Endothelial cell of umbilical vein (primary cell): ENCODE measurements around the gene TSHZ3.

Source experiments
- EZH2 ChIP-seq: IDR thresholded peaks from 2 replicates; pipeline ENCODE4 v1.6.1; 2012; ENCODE audit warnings: borderline replicate concordance, low read depth, mild to moderate bottlenecking, moderate library complexity, low read length, inconsistent platforms; ENCODE audit not compliant: severe bottlenecking
- GATA2 ChIP-seq: IDR thresholded peaks from 2 replicates; pipeline ENCODE4 v1.7.0; 2011; ENCODE audit warnings: low read depth, mild to moderate bottlenecking, moderate library complexity, mixed read lengths, low read length; ENCODE audit not compliant: insufficient read length, insufficient read depth
- POLR2A ChIP-seq: IDR thresholded peaks from 2 replicates; pipeline ENCODE4 v1.6.1; 2012; ENCODE audit warnings: low read depth, mild to moderate bottlenecking, control low read depth, low read length
- TF ChIP-seq, protein P1 (sequence below), 2 donors: IDR thresholded peaks; 1 replicate in 1 of 2; 2 replicates in 1 of 2; pipeline ENCODE4 v1.5.1; 2011; ENCODE audit warnings: low read length in 2 of 2, mild to moderate bottlenecking in 2 of 2, moderate library complexity in 2 of 2, control low read depth in 1 of 2, inconsistent platforms in 1 of 2, low read depth in 1 of 2; ENCODE audit not compliant: insufficient read depth in 1 of 2; ENCODE audit errors: extremely low read depth in 1 of 2
- TF ChIP-seq, protein P2 (sequence below): IDR thresholded peaks from 2 replicates; pipeline ENCODE4 v1.6.1; 2011; ENCODE audit not compliant: insufficient read depth, insufficient read length

DNA sequence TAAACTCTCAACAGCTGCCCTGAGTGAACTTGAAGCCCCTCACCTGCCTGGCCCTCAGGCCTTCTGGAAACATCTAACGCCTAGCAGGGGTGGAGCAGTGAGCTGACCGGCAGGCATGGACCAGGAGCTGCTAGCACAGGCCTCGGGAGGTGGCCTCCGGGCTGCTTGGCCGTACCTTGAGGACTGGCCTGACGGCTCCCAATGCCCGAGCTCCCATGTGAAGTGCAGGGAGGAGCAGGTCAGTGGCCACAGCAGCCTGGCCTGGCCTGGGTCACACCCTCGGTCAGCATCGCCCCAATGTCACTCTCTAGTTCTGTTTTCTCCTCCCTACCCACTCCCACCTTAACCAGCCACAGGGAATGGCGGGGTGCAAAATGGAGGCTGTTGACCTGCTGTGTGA is 19.0 kb downstream of the TSHZ3 start:
- TF ChIP-seq, protein P1, sequence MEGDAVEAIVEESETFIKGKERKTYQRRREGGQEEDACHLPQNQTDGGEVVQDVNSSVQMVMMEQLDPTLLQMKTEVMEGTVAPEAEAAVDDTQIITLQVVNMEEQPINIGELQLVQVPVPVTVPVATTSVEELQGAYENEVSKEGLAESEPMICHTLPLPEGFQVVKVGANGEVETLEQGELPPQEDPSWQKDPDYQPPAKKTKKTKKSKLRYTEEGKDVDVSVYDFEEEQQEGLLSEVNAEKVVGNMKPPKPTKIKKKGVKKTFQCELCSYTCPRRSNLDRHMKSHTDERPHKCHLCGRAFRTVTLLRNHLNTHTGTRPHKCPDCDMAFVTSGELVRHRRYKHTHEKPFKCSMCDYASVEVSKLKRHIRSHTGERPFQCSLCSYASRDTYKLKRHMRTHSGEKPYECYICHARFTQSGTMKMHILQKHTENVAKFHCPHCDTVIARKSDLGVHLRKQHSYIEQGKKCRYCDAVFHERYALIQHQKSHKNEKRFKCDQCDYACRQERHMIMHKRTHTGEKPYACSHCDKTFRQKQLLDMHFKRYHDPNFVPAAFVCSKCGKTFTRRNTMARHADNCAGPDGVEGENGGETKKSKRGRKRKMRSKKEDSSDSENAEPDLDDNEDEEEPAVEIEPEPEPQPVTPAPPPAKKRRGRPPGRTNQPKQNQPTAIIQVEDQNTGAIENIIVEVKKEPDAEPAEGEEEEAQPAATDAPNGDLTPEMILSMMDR (IDR thresholded peaks at IDR 0.05; ENCODE audit: extremely low read depth in 1 of 2, insufficient read depth in 1 of 2, low read depth in 1 of 2, low read length in 2 of 2), result no peak
- TF ChIP-seq POLR2A (no peak), EZH2 (no peak), GATA2 (no peak)
- TF ChIP-seq, protein P2, sequence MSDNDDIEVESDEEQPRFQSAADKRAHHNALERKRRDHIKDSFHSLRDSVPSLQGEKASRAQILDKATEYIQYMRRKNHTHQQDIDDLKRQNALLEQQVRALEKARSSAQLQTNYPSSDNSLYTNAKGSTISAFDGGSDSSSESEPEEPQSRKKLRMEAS, result no peak
